ENCODE data around the gene CTSH.

Gene CTSH

GRCh38 chr15:78968539-78969271, 23.9 kb upstream of the CTSH start:
- POLR2A ChIA-PET (ENCODE audit: low non-redundant PET): no interaction called here
- no peak overlapping the region for H3K27ac ChIP-seq
- CTCF ChIA-PET: interaction anchor here (0.6 kb wide), 4 partner anchors 865 to 1944 kb away, joined by 3 to 6 read pairs (median 4); no protein-coding TSS in a partner anchor
- TF ChIP-seq CTCF (conservative IDR thresholded peaks at IDR 0.05; ENCODE audit: low read depth): no peak
- peak; percentile 57 for DNase-seq (ENCODE audit: low spot score)

GRCh38 chr15:78968114-78968513, 23.3 kb upstream of the CTSH start:
- ChIA-PET POLR2A (ENCODE audit: low non-redundant PET) (no interaction called here), CTCF (interaction anchor here (0.6 kb wide), 3 partner anchors 1488 to 1944 kb away, joined by 3 to 6 read pairs (median 4); no protein-coding TSS in a partner anchor)
- no peak for DNase-seq (ENCODE audit: low spot score)
- no peak for TF ChIP-seq CTCF (conservative IDR thresholded peaks at IDR 0.05; ENCODE audit: low read depth)
- no peak overlapping the region for H3K27ac ChIP-seq

DNA sequence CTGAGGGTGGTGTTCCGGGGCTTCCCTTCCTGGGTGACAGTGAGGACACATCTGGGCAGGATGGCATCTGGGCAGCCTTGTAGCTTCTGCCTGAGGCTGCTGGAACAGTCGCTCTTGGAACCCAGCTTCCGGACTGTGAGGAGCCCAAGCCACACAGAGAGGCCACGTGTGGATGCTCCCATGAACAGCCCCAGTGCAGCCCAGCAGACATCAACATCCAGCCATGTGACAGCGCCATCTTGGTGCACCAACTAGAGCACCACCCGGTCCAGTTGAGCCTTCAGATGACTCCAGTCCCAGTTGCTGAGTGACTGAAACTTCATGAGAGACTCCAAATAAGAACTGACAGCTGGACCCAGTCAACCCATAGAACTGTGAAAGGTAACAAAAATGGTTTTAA, 15.5 kb upstream of the CTSH start:
- H3K27ac ChIP-seq: no peak overlapping the region
- no peak for DNase-seq (ENCODE audit: low spot score)
- ChIA-PET CTCF (interaction anchor here (0.6 to 0.8 kb wide), 2 partner anchors 65 to 75 kb away, joined by 4 read pairs; no protein-coding TSS in a partner anchor), POLR2A (ENCODE audit: low non-redundant PET) (no interaction called here)
- TF ChIP-seq CTCF (conservative IDR thresholded peaks at IDR 0.05; ENCODE audit: low read depth): no peak

DNA sequence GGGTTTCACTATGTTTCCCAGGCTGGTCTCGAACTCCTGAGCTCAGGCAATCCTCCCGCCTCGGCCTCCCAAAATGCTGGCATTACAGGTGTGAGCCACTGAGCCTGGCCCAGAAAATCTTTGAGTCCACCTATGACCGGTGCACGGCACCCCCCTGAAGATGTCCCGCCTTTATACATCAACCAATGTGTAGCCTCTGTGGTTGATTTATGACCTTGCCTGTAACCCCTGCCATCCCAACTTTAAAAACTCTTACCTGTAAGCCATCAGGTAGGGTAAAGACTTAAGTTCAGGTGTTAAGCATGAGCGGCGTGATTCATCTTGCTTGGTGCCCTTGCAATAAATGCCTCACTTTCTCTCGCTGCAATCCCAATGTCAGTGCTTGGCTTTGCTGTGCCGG, 14.5 kb upstream of the CTSH start:
- ChIA-PET CTCF (interaction anchor here (0.8 kb wide), 1 partner anchor 74 kb away, joined by 4 read pairs; no protein-coding TSS in a partner anchor), POLR2A (ENCODE audit: low non-redundant PET) (no interaction called here)
- no peak overlapping the region for H3K27ac ChIP-seq
- no peak for TF ChIP-seq CTCF (conservative IDR thresholded peaks at IDR 0.05; ENCODE audit: low read depth)
- no peak for DNase-seq (ENCODE audit: low spot score)

GRCh38 chr15:78957416-78958093, 12.7 kb upstream of the CTSH start:
- H3K27ac ChIP-seq: no peak overlapping the region
- POLR2A ChIA-PET (ENCODE audit: low non-redundant PET): no interaction called here
- no peak for TF ChIP-seq CTCF (conservative IDR thresholded peaks at IDR 0.05; ENCODE audit: low read depth)
- CTCF ChIA-PET: no interaction called here
- no peak for DNase-seq (ENCODE audit: low spot score)

DNA sequence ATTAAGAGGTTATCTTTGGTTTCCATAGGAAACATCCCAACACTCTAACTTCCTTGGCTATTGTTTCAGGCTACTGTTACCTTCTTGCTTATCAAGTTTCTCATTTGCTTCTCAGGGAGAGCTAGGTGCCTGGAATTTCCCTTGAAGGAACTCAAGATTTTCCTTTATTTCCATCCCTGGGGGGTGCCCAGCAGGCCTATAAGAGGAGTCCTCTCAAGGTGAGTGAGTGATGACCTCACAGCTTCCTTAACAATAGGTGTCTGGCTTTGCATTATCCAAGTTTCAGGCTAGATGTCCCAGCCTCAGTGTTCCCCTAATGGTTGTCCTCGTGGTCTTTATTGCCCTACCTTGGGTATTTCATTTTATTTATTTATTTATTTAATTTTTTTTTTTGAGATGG, 12.1 kb upstream of the CTSH start:
- POLR2A ChIA-PET (ENCODE audit: low non-redundant PET): no interaction called here

More for the DNA sequence above, 12.1 kb upstream of the CTSH start:
- DNase-seq (ENCODE audit: low spot score): no peak
- CTCF ChIA-PET: no interaction called here
- H3K27ac ChIP-seq: no peak overlapping the region
- TF ChIP-seq CTCF (conservative IDR thresholded peaks at IDR 0.05; ENCODE audit: low read depth): no peak
